GM23248 (cell line): ENCODE results near the gene GAK.

ENCODE experiments used
- EZH2 ChIP-seq: fragments of 200-600 bp; sonication (generic); IDR thresholded peaks from 2 replicates; pipeline ENCODE4 v1.6.1; 2018; ENCODE audit warnings: antibody characterized with exemption, mild to moderate bottlenecking; ENCODE audit not compliant: insufficient read depth, poor library complexity, severe bottlenecking
- EZH2phosphoT487 ChIP-seq: fragments of 200-600 bp; sonication (generic); IDR thresholded peaks from 2 replicates; pipeline ENCODE4 v1.6.1; 2018; ENCODE audit warnings: antibody characterized with exemption, moderate library complexity, mild to moderate bottlenecking, low read depth; ENCODE audit not compliant: insufficient read depth

DNA sequence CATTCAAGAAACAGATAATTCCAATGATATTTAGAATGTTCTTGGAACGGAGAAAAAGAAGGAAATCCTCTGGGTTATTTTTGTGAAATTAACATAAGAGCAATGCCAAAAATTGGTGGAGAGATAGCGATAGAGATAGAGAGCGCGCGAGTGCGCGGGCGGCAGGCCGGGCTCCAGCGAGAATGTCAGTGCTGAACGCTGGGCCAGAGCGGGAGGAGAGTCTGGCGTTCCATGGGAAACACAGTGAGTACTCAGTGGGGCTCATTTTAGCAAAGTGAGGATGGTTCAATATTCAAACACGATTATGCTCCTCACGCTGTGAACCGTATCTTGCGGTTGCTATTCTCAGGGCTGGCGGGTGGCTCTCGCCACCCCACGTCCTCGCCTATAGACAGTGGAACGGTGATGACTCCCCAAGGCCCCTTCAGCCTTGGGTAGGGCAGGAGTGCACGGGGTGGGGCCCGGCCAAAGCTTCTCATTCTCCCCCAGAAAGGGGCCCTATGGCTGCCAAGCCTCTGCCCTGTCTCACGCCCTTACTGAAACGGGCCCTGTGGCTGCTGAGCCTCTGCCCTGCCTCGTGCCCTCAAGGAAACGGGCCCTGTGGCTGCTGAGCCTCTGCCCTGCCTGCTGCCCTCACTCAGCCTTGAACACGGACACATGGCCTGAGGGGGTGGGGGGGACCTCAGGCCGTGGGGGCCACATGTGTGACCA is 123.1 kb downstream of the GAK start:
- TF ChIP-seq EZH2 (no peak), EZH2phosphoT487 (no peak)
